Right lobe of liver (tissue), 6 donors: ENCODE results near the gene GMPR. TPM values are rescaled to one million over a fixed set of nuclear protein-coding genes. Genes with fewer than 3 reads are reported as not detected.
"Not testable (repeated sequence)": the region's sequence is repeated elsewhere in the genome, so short reads cannot be mapped to it uniquely, and the experiment has no call there.

Experiments
- ATAC-seq, 4 donors: fragments of 200-7000 bp; cut with Tn5 transposase; one replicate each; pipeline ENCODE4 v1.9.1; 2020; ENCODE audit warnings: mild to moderate bottlenecking in 4 of 4, moderate library complexity in 4 of 4
- DNase-seq, 3 donors: peaks; one replicate each; pipeline ENCODE4 v3.0.0-alpha.2; 2020
- H3K27ac ChIP-seq, 3 donors: fragments of 200-600 bp; one replicate each; pipeline ENCODE4 v1.8.0; 2022
- H3K27me3 ChIP-seq, 2 donors: fragments of 200-600 bp; one replicate each; pipeline ENCODE4 v1.8.0; 2022
- H3K36me3 ChIP-seq, 4 donors: fragments of 200-600 bp; sonication (generic) in 1 of 4; one replicate each; pipeline versions ENCODE4 v1.5.1 to v1.8.0; 2017 to 2022; ENCODE audit warnings: control low read depth in 1 of 4
- H3K4me1 ChIP-seq, 4 donors: fragments of 200-600 bp; sonication (generic) in 1 of 4; one replicate each; pipeline versions ENCODE4 v1.5.1 to v1.8.0; 2017 to 2022; ENCODE audit warnings: control low read depth in 1 of 4
- H3K4me3 ChIP-seq, 3 donors: fragments of 200-600 bp; one replicate each; pipeline ENCODE4 v1.8.0; 2022
- H3K9me3 ChIP-seq, 4 donors: fragments of 200-600 bp; sonication (generic) in 1 of 4; one replicate each; pipeline versions ENCODE4 v1.5.1 to v1.8.0; 2017 to 2022; ENCODE audit warnings: control low read depth in 1 of 4
- CTCF ChIP-seq, 4 donors: fragments of 200-600 bp in 3 of 4; fragments of 450-650 bp in 1 of 4; IDR thresholded peaks; one replicate each; pipeline versions ENCODE4 v1.5.1 to v1.8.0; 2016 to 2022; ENCODE audit warnings: antibody characterized with exemption in 4 of 4, mild to moderate bottlenecking in 2 of 4
- POLR2A ChIP-seq: fragments of 450-650 bp; IDR thresholded peaks from one replicate; pipeline ENCODE4 v1.6.1; 2017; ENCODE audit warnings: antibody characterized with exemption, mild to moderate bottlenecking
- WGBS: methylation state at CpG from one replicate; pipeline ENCODE4 v1.1.6; 2018; ENCODE audit warnings: low coverage, low lambda C conversion rate; ENCODE audit not compliant: insufficient coverage; ENCODE audit errors: missing lambda C conversion rate; 5-methylcytosine and 5-hydroxymethylcytosine counted together
- intact Hi-C, 2 donors: fragments of 100-400 bp; cut with DNase I; formaldehyde crosslinking; loops; one replicate each; pipeline versions ENCODE4 v1.11.2 to v1.14.1; 2022
- total RNA-seq, 6 experiments: library from RNA; depleted of rRNA in 2 of 6; stranded (reverse); fragments of >200 nt in 2 of 6; fragmentation: NEBNext Ultra II Directional in 3 of 6; extraction: Animal tissue kit (Norgen Biotek cat#: 25700) in 3 of 6; gene quantifications; one replicate each; pipeline versions ENCODE4 v1.1.0 to v1.2.4, GENCODE V29; 2016 to 2023
- donor health status: DM: no; HTN: yes; CAD: no.
- donor health status: DM: no; HTN: no; CAD: no.
- donor health status: DM: no; HTN: no; CAD: no.
- donor health status: DM: no; HTN: yes; CAD: no.
- donor health status: DM: no; HTN: yes; CAD: no.

Gene GMPR
- total RNA-seq, 6 experiments from 2014 or later: 3.7 to 6.5 (median 4.9) TPM

- H3K27ac ChIP-seq: no peak overlapping the region
- H3K4me3 ChIP-seq: no peak overlapping the region
- no peaks in the 10 kb centered on the region for H3K4me1 ChIP-seq
- ATAC-seq (no peak), DNase-seq (no peak)
- H3K36me3 ChIP-seq: no peaks in the 10 kb centered on the region
- intact Hi-C loops: no loop called here
- H3K27me3 ChIP-seq: no peaks in the 10 kb centered on the region
- 72% methylated on average over 5 of the region's 7 CpGs for WGBS
- H3K9me3 ChIP-seq: no peaks in the 10 kb centered on the region
- TF ChIP-seq POLR2A: no peak
- TF ChIP-seq CTCF (IDR thresholded peaks at IDR 0.05): no peak
These were observed 19.8 kb downstream of the GMPR start for GRCh38 chr6:16257999-16258708.

- Histone ChIP-seq H3K36me3 (no peaks in the 10 kb centered on the region), H3K27me3 (no peaks in the 10 kb centered on the region), H3K27ac (no peak overlapping the region), H3K9me3 (no peaks in the 10 kb centered on the region), H3K4me3 (no peak overlapping the region), H3K4me1 (no peaks in the 10 kb centered on the region)
- no peak for TF ChIP-seq CTCF (IDR thresholded peaks at IDR 0.05)
- TF ChIP-seq POLR2A: no peak
- intact Hi-C loops: no loop called here
- no peak for DNase-seq
- 75% methylated on average over 6 of the region's 6 CpGs for WGBS
- ATAC-seq: no peak
These were observed 20.3 kb downstream of the GMPR start for GRCh38 chr6:16258709-16259075.

GRCh38 chr6:16259604-16260003 lies 21.2 kb downstream of the GMPR start:
- not testable (repeated sequence) for H3K36me3 ChIP-seq

GRCh38 chr6:16260602-16261001 lies 22.2 kb downstream of the GMPR start:
- 80% methylated on average over 9 of the region's 9 CpGs for WGBS
- intact Hi-C loops, H3K27ac ChIP-seq, ATAC-seq, H3K4me3 ChIP-seq, H3K9me3 ChIP-seq, H3K36me3 ChIP-seq, DNase-seq, H3K4me1 ChIP-seq, H3K27me3 ChIP-seq: not testable (repeated sequence)

More at GRCh38 chr6:16259604-16260003, 21.2 kb downstream of the GMPR start:
- WGBS: 88% methylated on average over 2 of the region's 3 CpGs
- H3K4me3 ChIP-seq, DNase-seq, H3K9me3 ChIP-seq, intact Hi-C loops, H3K27me3 ChIP-seq, H3K27ac ChIP-seq, ATAC-seq, H3K4me1 ChIP-seq: not testable (repeated sequence)

GRCh38 chr6:16262773-16263172 lies 24.4 kb downstream of the GMPR start:
- ATAC-seq, H3K27me3 ChIP-seq, intact Hi-C loops, H3K36me3 ChIP-seq, DNase-seq, H3K9me3 ChIP-seq, H3K27ac ChIP-seq, H3K4me3 ChIP-seq, H3K4me1 ChIP-seq: not testable (repeated sequence)
- WGBS: 78% methylated on average over 11 of the region's 12 CpGs

- H3K36me3 ChIP-seq, DNase-seq, H3K27me3 ChIP-seq, H3K27ac ChIP-seq, H3K9me3 ChIP-seq, H3K4me1 ChIP-seq, ATAC-seq, intact Hi-C loops, H3K4me3 ChIP-seq: not testable (repeated sequence)
- 68% methylated on average over 13 of the region's 13 CpGs for WGBS
These were observed 25.2 kb downstream of the GMPR start for GRCh38 chr6:16263464-16264099.
